ENCODE measurements around the gene PALMD.

Gene PALMD

DNA sequence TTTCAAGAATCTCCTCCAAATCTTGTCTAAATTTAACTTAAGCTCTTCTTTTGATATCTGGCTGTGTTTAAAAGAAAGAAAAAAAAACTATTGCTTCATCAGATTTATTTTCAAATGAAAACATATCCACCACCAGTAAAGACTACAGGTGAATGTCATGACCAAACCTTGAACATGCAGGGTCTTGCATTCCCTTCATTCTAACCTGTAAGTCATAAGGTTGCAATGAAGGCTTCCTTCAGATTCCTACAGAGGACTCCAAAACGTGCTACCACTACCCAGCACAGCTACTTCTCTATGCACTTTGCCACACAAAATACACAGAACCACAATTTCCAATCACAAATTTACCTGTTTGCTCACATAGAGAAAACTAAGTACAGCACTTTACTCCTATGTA, 94.2 kb downstream of the PALMD start:
- no peaks in the 10 kb centered on the region for H3K27me3 ChIP-seq
- TF ChIP-seq, protein P1, sequence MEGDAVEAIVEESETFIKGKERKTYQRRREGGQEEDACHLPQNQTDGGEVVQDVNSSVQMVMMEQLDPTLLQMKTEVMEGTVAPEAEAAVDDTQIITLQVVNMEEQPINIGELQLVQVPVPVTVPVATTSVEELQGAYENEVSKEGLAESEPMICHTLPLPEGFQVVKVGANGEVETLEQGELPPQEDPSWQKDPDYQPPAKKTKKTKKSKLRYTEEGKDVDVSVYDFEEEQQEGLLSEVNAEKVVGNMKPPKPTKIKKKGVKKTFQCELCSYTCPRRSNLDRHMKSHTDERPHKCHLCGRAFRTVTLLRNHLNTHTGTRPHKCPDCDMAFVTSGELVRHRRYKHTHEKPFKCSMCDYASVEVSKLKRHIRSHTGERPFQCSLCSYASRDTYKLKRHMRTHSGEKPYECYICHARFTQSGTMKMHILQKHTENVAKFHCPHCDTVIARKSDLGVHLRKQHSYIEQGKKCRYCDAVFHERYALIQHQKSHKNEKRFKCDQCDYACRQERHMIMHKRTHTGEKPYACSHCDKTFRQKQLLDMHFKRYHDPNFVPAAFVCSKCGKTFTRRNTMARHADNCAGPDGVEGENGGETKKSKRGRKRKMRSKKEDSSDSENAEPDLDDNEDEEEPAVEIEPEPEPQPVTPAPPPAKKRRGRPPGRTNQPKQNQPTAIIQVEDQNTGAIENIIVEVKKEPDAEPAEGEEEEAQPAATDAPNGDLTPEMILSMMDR (IDR thresholded peaks at IDR 0.05), result no peak
- H3K4me3 ChIP-seq (ENCODE audit: low read depth in 1 of 2, low read length in 1 of 2), result no peak overlapping the region
- no peaks in the 10 kb centered on the region for H3K36me3 ChIP-seq
- no peaks in the 10 kb centered on the region for H3K4me1 ChIP-seq (ENCODE audit: control insufficient read depth in 1 of 2, insufficient read depth in 1 of 2, low read depth in 1 of 2, low read length in 1 of 2)
- no peaks in the 10 kb centered on the region for H3K9me3 ChIP-seq
- H3K27ac ChIP-seq, result no peak overlapping the region

All from neutrophil (primary cell).